DLD1 (cell line): Measurements from ENCODE around the gene ATP5F1E.

Experiments
- in situ Hi-C: cut with HindIII; loops from 2 replicates; pipeline ENCODE4 v1.10.0; 2017; ENCODE audit warnings: low sequenced_read_pairs

The ATP5F1E gene

DNA sequence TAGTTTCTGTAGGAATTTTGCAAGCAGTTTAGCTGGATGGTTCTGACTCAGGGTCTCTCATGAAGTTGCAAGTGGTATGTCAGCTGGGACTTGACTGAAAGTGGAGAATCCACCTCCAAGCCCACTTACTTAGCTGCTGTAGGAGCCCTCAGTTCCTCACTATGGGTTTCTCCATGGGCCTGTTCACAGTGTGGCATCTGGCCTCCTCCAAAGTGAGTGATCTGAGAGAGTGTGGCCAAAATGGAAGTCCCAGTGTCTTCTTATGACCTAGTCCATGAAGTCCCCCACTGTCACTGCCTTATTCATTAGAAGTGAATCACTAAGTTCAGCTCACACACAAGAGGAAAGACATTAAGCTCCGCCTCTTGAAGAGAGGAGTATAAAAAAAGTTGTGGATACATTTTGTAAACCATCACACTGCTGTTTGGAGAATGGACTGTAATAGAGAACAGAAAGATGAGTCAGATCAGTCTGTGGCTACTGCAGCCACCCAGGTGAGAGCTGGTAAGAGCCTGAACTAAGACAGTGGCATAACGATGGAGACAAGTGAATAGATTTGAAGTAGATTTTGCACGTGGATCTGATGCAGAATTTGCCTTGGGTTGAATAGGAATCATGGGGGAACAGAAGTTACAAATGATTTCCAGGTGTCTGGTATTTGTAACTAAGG lies 55.9 kb downstream of the ATP5F1E start:
- in situ Hi-C loops = no loop called here
